T-helper 17 cell (primary cell): Measurements from ENCODE around the gene EDARADD. TPM values are rescaled to one million over a fixed set of nuclear protein-coding genes. Genes with fewer than 3 reads are reported as not detected.

Experiments used
- ATAC-seq: fragments of 150-1000 bp; cut with Tn5 transposase; 2 replicates; pipeline ENCODE4 v1.10.0; 2021; ENCODE audit warnings: mild to moderate bottlenecking, moderate library complexity
- DNase-seq, 3 donors: peaks; one replicate each; pipeline versions ENCODE4 v3.0.0 to v3.0.0-alpha.2; 2020 to 2021
- H3K9me3 ChIP-seq: one replicate; pipeline ENCODE4 v1.7.0; 2013; ENCODE audit warnings: low read length, mild to moderate bottlenecking; ENCODE audit not compliant: control insufficient read depth, poor library complexity, severe bottlenecking
- H3K27ac Mint-ChIP-seq: one replicate; pipeline ENCODE4 v1.8.0; 2022; ENCODE audit warnings: mild to moderate bottlenecking, moderate library complexity, mixed read lengths
- H3K27me3 Mint-ChIP-seq: one replicate; pipeline ENCODE4 v1.8.0; 2022; ENCODE audit warnings: mixed read lengths
- H3K36me3 Mint-ChIP-seq: one replicate; pipeline ENCODE4 v1.8.0; 2022; ENCODE audit warnings: low read depth, mixed read lengths
- H3K4me1 Mint-ChIP-seq: one replicate; pipeline ENCODE4 v1.8.0; 2022; ENCODE audit warnings: mild to moderate bottlenecking, mixed read lengths
- H3K4me3 Mint-ChIP-seq: one replicate; pipeline ENCODE4 v1.8.0; 2022; ENCODE audit warnings: mild to moderate bottlenecking, moderate library complexity, mixed read lengths
- total RNA-seq, 4 donors: library from RNA in 2 of 4; stranded (reverse) in 2 of 4; gene quantifications; one replicate each; pipeline ENCODE4 v1.2.3 and lab custom pipeline; 2022 to 2026

The EDARADD gene
- total RNA-seq, 2 donors from 2014 or later: 0.37 to 2.5 TPM

DNA sequence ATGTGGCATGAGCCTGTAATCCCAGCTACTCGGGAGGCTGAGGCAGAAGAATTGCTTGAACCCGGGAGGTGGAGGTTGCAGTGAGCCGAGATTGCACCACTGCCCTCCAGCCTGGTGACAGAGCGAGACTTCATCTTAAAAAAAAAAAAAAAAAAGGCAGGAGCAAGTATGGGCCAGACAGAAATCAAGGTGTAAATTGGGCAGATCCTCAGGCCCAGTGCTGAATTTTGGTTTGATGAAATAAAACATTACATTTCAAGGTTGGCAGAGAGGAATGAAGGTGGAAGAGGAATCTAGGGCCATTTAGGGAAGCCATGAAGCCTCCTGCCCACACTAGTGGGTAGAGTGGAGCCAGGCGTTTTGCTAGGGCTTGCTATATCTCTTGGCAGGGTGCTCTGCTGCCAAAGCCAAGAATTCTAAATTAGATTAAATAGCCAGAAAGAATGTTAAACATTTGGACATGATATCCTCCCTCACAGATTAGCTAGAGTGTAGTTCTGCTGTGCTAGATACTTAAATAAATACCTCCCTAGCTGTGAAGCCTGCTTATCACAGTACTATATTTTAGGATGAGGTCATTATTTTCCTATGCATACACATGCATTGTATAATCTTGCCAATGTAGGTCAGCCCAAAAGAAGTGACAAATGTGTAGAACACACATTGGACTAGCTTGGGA lies 113.1 kb downstream of the EDARADD start:
- ATAC-seq (no peak), DNase-seq (no peak)
- no peaks in the 10 kb centered on the region for H3K36me3 Mint-ChIP-seq
- no peaks in the 10 kb centered on the region for H3K27me3 Mint-ChIP-seq
- no peaks in the 10 kb centered on the region for H3K9me3 ChIP-seq
- peaks cover 29% of the 10 kb centered on the region for H3K4me1 Mint-ChIP-seq
- no peak overlapping the region for H3K4me3 Mint-ChIP-seq
- peak overlapping the region; percentile 91 for H3K27ac Mint-ChIP-seq

DNA sequence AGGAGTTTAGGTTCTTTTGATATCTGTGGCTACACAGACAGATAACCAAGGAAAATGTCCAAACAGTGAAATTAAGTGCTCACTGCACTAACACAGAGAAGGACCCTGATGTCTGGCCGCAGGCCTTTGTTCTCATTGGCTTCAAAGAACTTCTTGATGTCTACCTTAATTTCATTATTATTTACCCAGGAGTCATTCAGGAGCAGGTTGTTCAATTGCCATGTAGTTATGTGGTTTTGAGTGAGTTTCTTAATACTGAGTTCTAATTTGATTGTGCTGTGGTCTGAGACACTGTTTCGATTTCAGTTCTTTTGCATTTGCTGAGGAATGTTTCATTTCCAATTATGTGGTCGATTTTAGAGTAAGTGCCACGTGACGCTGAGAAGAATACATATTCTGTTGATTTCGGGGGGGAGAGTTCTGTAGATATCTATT lies 114.5 kb downstream of the EDARADD start:
- no peaks in the 10 kb centered on the region for H3K9me3 ChIP-seq
- DNase-seq (no peak), ATAC-seq (no peak)
- Mint-ChIP-seq H3K27me3 (no peaks in the 10 kb centered on the region), H3K27ac (peak overlapping the region; percentile 91), H3K4me3 (peak overlapping the region; percentile 85), H3K4me1 (peaks cover 19% of the 10 kb centered on the region), H3K36me3 (no peaks in the 10 kb centered on the region)

DNA sequence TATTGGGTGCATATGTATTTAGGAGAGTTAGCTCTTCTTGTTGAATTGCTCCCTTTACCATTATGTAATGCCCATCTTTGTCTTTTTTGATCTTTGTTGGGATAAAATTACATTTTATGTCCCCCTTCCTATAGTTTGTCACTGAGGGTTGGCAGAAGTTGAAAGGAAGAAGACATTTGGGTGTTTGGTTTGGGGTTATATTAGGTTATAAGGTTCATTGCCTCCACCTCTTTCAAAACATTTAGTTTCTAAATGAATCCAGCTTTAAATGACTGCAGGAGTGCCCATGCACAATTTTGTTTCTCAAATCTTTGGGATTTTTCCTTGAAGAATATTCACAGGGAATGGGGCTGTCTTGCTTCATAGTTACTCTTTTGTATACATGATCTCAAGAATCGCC lies 115.1 kb downstream of the EDARADD start:
- DNase-seq: no peak
- no peak for ATAC-seq
- no peaks in the 10 kb centered on the region for H3K36me3 Mint-ChIP-seq
- H3K4me3 Mint-ChIP-seq: peak overlapping the region; percentile 85
- H3K4me1 Mint-ChIP-seq: peaks cover 18% of the 10 kb centered on the region
- H3K9me3 ChIP-seq: no peaks in the 10 kb centered on the region
- no peaks in the 10 kb centered on the region for H3K27me3 Mint-ChIP-seq
- H3K27ac Mint-ChIP-seq: peak overlapping the region; percentile 91

DNA sequence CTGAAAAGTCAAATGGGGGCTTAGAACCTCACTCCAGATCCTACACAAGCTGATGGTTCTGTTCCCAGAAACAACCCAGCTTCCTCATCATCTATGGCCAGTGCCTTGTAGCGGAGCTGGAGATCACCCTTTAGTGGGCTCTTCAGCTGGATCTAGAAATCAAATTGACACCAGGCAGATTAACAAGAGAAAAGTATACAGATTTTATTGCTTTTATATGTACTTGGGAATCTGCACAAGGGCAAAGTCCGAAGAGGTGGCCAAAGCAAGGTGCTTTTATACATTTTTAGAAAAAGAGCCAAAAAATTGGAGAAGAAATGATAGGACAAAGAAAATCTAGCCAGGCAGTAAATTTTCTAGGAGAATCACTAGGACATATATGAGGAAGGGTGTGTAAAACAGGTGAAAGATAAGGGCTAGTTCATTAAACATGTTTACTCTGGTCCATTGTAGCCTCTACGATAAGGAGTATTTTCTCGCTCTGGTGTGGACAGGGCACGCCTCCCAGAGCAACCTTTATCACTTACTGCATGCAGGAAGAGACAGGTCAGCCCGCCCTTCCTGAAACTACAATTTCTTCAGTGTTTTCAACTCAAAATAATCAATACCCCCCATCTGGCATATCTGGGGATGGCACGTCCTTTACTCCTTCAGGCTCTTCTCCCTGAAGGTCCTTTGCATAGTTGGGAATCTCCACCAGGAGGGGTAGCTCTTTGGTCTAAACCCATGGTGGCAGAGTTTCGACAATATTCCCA lies 115.7 kb downstream of the EDARADD start:
- no peaks in the 10 kb centered on the region for H3K27me3 Mint-ChIP-seq
- DNase-seq: no peak
- ATAC-seq: no peak
- no peaks in the 10 kb centered on the region for H3K9me3 ChIP-seq
- no peaks in the 10 kb centered on the region for H3K36me3 Mint-ChIP-seq
- H3K27ac Mint-ChIP-seq: peak overlapping the region; percentile 91
- H3K4me1 Mint-ChIP-seq: peaks cover 18% of the 10 kb centered on the region
- peak overlapping the region; percentile 47 for H3K4me3 Mint-ChIP-seq

DNA sequence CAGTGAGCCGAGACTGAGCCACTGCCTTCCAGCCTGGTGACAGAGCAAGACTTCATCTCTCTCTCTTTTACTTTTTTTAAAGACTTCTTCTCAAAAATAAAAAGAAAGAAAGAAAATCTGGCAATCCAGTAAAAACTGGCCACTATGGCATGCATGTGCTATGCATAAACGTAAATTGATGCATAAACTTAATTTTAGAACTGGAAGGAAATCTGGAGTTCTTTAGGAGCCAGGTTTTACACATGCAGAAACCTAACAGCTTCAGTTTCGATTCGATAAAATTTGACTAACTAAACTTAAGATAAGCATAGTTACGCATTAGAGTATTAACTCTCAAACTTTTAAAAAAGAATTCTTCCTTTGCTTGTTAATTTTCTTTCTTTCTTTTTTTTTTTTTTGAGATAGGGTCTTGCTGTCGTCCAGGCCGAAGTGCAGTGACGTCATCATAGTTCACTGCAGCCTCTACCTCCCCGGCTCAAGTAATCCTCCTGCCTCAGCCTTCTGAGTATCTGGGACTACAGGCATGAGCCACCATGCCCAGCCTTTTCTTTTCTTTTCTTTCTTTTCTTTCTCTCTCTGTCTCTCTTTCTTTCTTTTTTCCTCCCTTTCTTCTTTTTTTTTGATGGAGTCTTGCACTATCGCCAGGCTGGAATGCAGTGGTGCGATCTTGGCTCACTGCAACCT lies 117.8 kb downstream of the EDARADD start:
- ATAC-seq (no peak), DNase-seq (no peak)
- Mint-ChIP-seq H3K4me3 (no peak overlapping the region), H3K36me3 (no peaks in the 10 kb centered on the region), H3K27ac (peak overlapping the region; percentile 62), H3K27me3 (no peaks in the 10 kb centered on the region), H3K4me1 (peaks cover 32% of the 10 kb centered on the region)
- H3K9me3 ChIP-seq: no peaks in the 10 kb centered on the region

DNA sequence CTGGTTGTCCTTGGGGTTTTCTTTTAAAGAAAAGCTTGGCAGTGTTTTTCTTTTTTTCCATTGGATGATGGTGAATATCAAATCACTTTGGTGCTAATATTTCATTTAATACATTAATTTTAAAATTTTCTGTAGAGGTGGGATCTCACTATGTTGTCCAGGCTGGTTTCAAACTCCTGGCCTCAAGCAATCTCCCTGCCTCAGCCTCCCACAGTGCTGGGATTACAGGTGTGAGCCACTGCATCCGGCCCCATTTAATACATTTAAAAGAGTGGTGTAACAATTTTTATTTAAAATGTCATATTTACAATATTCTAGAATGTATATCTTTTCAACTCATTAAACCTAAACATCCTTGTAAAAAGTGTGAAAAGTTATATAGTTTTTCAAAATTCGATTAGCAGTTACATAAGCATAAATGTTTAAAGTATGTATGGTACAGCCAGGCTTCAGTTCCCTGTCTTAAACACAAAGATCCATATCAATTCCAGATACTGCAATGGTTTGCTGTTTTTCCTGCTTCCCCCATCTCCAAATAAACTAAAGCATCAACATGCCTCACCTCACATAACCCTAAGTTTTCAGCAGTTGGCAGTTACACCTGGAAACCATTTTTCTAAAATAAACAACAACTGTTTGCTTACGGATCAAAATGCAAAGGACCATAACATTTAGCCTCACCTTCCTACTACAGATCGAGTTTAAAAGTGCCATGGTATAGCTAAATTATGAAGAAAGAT lies 120.8 kb downstream of the EDARADD start:
- Mint-ChIP-seq H3K27me3 (no peaks in the 10 kb centered on the region), H3K4me3 (no peak overlapping the region), H3K36me3 (no peaks in the 10 kb centered on the region), H3K4me1 (peaks cover 32% of the 10 kb centered on the region), H3K27ac (peak overlapping the region; percentile 99)
- DNase-seq (no peak), ATAC-seq (no peak)
- H3K9me3 ChIP-seq: no peaks in the 10 kb centered on the region

DNA sequence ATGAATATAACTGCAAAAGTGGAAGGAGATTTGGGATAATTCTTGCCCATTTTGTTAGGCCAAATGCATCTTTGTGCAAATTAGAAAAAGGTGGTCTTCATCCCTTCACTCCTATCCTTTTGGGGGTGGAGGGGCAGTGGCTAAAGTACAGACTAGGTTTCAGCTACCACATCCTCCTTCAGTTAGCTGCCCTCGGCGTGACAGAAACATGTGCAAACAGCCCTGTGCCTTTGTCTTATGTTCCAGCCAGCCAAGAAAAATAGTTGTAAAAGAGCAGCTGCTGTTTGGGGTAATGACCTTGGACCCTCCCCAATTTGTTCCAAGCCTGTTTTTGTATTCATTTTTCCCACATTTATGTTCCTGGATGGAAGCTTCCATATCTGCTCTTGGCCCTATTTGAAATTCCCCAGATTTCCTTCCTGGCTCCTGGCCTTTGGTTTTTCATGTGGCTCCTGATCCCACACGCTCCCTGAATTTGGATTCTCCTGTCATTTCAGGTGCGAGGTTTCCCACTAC lies 121.4 kb downstream of the EDARADD start:
- ATAC-seq (no peak), DNase-seq (no peak)
- H3K27me3 Mint-ChIP-seq: no peaks in the 10 kb centered on the region
- peaks cover 30% of the 10 kb centered on the region for H3K4me1 Mint-ChIP-seq
- H3K4me3 Mint-ChIP-seq: peak overlapping the region; percentile 89
- peaks cover 3% of the 10 kb centered on the region for H3K36me3 Mint-ChIP-seq
- no peaks in the 10 kb centered on the region for H3K9me3 ChIP-seq
- peak overlapping the region; percentile 99 for H3K27ac Mint-ChIP-seq

DNA sequence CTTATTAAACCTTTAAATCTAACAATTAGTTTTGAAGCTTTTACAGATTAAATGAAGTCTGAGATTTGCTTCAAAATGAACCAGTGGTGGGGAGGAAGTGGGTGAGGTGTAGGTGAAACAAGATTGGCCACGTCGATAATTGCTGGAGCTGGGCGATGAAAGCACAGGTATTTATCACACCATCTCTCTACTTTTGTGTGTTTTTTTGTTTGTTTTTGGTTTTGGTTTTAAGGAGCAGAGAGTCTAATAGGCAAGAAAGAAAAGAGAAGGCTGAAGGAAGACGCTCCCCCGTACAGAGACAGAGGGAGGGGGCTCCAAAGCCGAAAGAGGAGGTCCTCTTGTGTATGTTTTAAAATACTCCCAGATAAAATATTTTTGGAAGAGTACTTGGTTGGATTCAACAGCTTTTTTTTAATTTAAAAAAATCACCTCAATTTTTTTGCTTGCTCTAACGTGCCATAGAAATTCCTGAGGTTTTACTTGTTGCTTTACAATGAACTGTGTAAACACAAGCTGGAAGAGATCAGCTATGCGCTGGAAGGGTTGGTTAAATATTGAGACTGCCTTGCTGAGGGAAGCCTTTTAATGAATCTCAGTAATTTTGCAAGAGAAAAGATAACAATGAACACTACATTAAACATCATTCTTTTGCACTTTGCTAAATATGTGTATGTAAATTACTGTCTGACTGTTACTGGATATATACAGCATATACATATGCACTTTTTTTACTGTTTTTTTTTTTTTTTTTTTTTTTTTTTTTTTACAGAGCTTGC lies 123.0 kb downstream of the EDARADD start:
- peak overlapping the region; percentile 99 for H3K27ac Mint-ChIP-seq
- no peaks in the 10 kb centered on the region for H3K27me3 Mint-ChIP-seq
- DNase-seq (peak in 1 of 3 donors; percentile 21), ATAC-seq (peak; percentile 96)
- H3K36me3 Mint-ChIP-seq: peaks cover 3% of the 10 kb centered on the region
- peak overlapping the region; percentile 89 for H3K4me3 Mint-ChIP-seq
- no peaks in the 10 kb centered on the region for H3K9me3 ChIP-seq
- peaks cover 34% of the 10 kb centered on the region for H3K4me1 Mint-ChIP-seq

DNA sequence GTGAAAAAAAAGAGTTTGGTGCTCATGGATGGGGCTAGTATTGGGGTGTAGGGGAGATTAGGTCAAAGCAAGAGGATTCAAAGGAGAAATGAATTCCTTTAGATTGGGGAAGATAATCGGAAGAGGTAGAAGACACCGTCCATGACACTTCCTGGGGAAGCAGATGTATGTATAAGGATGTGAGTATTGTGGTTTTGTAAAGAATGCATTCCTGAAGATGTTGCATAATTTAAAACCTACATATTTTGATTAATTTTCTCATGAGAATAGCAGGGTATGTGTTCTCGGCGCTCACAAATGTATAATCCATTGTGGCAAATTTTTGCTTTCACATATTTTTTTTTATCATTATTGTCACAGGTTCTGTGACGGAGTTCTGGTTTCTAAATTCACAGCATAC lies 124.2 kb downstream of the EDARADD start:
- Mint-ChIP-seq H3K4me3 (no peak overlapping the region), H3K4me1 (peaks cover 39% of the 10 kb centered on the region), H3K27ac (peak overlapping the region; percentile 99)

DNA sequence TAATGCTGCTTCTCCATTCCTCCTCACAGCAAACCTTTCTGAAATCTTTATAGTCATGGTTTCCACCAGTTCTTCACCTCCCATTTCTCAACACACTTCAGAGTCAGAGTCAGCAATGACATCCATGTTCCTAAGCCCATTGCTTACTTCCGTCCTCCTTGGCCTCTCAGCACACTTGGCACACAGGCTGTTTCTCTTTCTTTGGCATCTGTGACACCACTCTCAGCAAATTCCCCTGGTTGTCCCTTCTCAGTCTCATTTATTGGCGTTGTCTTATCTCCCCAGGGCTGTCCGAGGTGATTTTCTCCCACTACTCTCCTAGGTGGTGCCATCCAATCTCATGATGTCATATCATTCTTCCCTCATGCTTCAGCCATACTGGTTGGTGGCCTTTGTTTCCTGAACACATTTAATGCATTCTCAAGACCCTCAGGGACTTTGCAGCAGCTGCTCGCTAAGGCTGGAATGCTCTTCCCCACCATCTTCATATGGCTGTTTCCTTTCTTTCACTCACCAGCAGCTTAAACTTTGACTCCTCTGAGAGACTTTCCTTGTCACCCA lies 126.4 kb downstream of the EDARADD start:
- Mint-ChIP-seq H3K4me1 (peaks cover 44% of the 10 kb centered on the region), H3K27ac (no peak overlapping the region)

More for the DNA sequence above, 124.2 kb downstream of the EDARADD start:
- Mint-ChIP-seq H3K27me3 (no peaks in the 10 kb centered on the region), H3K36me3 (peaks cover 3% of the 10 kb centered on the region)
- ATAC-seq: no peak
- DNase-seq: no peak
- no peaks in the 10 kb centered on the region for H3K9me3 ChIP-seq

DNA sequence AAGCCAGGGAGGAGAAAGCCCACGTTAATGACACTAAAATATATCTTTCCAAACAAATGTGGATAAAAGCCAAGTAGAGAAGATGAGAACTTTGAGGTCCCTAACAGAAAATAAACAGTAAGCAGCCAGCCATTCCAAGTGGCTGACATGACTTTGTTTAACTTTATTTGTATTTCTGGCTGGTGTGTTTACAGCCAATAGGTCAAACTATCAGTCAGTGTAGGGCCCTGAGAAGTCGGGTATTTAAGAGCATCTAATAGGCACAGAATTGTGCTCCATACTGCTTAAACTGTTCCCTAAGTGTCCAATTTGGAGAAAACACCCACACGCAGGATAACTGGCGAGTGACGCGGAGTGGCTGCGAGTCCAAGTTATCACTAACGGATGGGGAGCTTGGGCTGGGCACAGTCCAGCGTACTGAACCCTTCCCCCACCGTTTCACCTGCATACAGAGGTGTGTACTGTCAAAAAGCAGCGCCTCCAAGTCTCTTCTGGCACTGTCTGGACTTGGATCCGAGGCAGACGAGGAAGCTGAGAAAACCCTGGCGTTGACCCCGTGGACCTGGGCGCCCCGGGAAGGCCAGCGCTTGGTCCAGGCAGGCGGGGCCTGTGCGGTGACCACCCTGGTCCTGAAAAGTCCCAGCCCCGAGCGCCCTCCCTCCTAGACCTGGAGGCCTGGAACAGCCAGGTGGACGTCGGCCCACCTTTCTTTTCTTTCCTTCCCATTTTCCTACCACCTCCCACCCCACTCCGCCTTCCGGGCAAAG lies 129.0 kb downstream of the EDARADD start:
- peaks cover 35% of the 10 kb centered on the region for H3K4me1 Mint-ChIP-seq
- peak overlapping the region; percentile 98 for H3K27ac Mint-ChIP-seq
- peak overlapping the region; percentile 98 for H3K4me3 Mint-ChIP-seq
- DNase-seq: no peak
- no peak for ATAC-seq
- H3K27me3 Mint-ChIP-seq: no peaks in the 10 kb centered on the region
- H3K36me3 Mint-ChIP-seq: peaks cover 5% of the 10 kb centered on the region
- no peaks in the 10 kb centered on the region for H3K9me3 ChIP-seq

More for the DNA sequence above, 126.4 kb downstream of the EDARADD start:
- DNase-seq (no peak), ATAC-seq (no peak)
- H3K36me3 Mint-ChIP-seq: peaks cover 5% of the 10 kb centered on the region
- no peak overlapping the region for H3K4me3 Mint-ChIP-seq
- H3K9me3 ChIP-seq: no peaks in the 10 kb centered on the region
- H3K27me3 Mint-ChIP-seq: no peaks in the 10 kb centered on the region
